GM21423 (cell line): ENCODE data around the gene EPHA2.

ENCODE experiments used
- ATAC-seq: cut with Tn5 transposase; IDR thresholded peaks from one replicate; pipeline ENCODE4 v1.9.1; 2021; ENCODE audit warnings: mild to moderate bottlenecking, moderate library complexity; ENCODE audit not compliant: unreplicated experiment

Gene EPHA2

DNA sequence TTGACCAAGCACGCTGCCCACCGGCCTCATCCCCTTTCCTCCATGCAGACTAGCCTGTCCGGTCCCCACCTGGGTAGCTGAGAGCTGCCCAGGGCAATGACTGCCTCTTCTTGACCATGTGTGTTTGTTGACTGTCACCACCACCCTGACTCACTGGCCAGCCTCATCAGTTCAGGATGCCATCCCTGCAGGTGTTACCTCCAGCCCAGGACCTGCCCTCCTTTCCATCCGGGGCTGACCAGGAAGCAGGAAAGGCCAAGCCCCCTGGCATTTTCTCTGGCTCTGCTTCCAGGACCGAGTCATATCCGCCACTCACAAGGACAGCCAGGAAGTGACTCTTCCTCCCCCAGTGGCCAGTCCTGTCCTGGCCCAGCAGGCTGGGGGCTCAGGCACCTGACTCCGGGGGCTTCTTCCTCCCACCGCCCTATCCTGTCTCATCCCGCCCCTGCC lies 17.1 kb downstream of the EPHA2 start:
- no peak for ATAC-seq

DNA sequence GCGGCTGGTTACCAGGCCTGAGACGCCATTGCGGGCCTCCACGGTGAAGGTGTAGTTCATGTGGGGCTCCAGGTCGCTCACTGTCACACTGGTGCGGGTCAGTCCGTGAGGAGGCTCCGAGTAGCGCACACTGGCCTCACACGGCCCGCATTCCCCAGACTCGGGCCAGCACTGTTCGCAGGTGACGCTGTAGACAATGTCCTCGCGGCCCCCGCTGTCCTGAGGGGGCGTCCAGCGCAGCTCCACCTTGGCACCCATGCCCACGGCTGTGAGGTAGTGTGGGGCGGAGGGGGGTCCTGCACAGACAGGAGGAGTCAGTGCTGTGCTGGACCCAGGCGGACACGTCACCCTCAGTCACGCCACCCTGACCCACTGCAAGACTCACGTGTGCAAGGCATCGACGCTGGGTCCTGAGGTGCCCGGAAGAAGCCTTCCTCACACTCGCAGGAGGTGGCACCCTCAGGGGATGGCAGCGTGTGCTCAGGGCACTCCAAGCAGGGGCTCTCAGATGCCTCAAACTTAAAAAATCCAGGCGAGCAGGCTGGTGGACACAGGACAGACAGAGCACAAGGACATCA lies 17.9 kb downstream of the EPHA2 start:
- ATAC-seq: no peak

DNA sequence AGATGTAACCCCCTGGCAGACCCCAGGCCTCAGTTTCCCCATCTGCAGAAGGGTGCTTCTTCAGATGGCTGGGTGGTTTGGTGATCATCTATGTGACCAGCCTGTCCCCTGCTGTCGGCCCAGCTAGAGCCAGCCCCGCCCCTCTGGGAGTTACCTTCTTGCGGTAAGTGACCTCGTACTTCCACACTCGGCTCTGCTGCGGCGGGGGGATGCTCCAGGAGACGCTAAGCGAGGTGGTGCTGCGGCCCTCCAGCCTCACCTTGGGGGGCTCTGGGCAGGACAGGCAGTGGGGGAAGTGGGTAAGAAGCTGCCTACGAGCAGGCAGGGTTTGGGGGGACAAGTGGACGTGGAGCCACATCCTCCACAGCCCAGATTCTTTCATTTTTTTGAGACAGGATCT lies 20.4 kb downstream of the EPHA2 start:
- no peak for ATAC-seq

DNA sequence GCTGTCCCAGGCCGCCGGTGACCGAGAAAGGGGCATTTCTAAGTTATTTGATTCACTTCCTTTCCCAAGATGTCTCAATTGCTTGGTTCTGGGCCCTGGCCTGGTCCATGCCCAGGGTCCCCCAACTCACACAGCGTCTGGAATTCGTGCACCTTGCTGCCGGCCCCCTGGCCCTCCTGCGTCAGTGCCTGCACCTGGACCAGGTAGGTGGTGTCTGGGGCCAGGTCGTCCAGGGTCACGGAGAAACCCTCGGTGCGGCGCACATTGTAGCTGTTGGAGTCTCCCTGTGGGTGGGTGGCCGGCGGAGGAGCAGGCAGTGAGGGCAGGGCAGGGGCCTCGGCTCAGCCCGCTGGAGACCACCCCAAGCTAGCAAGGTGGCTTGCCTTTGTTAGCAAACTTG lies 21.0 kb downstream of the EPHA2 start:
- ATAC-seq: no peak

DNA sequence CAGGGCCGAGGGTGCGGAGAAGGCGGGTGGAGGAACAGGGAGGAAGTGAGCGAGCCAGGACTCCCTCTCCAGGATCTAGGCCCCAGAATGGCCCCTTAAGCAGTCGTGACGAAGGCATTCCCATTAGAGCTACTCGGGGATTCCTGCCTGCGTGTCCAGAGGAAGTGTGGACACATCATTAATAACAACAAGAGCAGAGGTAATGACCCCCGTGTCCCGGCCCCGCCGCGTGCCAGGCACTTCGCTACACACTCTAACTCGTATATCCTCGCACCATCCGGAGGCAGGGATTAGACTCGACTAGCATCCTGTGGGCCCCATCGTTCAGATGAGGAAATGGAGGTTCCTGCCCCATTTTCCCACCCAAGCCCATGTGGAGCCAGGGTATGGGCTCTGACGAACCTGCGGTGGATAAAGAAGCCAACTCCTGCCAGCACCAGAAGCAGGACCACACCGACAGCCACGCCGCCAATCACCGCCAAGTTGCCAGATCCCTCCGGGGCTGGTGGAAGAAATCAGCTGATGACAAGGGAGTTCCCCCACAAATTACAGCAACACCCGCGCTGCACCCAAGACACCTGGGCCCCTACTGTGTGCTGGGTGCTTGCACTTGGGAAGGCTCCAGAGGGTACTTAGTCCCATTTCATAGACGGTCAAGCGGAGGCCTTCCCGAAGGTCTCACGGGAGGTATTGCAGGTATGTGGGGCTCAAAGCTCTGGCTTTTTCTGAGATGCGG lies 21.6 kb downstream of the EPHA2 start:
- no peak for ATAC-seq

DNA sequence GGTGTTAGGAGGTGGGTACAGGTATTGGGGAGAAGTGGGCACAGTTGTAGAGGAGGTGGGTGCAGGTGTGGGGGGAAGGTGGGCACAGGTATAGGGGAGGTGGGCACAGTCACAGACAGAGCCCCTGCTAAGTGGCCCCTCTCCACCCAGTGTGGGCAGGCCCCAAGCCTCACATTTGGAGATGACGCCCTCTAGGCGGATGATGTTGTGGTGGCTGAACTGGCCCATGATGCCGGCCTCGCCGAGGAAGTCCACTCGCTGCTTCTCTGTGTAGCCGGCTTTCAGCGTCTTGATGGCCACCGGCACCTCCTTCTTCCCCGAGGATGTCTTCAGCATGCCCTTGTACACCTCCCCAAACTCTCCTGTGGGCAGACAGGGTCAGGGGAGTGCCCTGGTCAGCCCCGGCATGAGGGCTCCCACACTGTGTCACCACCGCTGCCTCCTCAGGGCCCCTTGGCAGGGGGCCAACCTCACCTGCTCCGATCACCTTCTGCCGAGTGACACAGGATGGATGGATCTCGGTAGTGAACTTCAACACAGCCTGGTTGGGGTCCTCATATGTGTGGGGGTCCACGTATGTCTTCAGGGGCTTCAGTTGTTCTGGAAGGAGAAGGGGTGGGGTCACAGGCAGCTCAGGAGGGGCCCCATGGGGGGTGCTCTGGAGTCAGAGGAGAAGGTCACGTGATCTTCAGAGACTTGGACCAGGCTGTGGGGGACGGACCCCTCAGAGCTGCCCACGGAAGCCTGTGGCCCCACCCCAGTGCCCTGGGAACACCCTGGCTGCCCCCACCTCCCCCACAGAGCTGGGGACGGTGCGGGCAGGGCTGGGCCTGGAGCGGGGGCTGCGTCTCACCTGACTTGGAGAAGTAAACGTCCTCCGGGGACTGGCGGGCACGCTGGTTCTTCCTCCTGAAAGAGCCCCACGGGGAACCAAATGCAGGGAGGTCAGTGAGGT lies 22.6 kb downstream of the EPHA2 start:
- no peak for ATAC-seq

DNA sequence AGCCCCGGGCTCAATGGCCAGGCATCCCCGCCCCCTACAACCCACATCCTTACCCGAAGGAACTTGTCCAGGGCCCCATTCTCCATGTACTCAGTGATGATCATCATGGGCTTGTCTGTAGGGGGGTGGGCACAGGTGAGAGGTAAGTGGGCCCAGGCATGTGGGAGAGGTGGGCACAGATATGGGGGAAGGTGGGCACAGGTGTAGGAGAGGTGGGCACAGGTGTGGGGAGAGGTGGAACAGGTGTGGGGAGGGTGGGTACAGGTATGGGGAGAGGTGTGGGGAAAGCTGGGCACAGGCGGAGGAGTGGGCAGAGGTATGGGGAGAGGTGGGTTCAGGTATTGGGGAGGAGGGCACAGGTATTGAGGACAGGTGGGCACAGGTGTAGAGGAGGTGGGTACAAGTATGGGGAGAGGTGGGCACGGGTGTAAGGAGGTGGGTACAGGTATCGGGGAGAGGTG lies 23.5 kb downstream of the EPHA2 start:
- ATAC-seq: no peak

DNA sequence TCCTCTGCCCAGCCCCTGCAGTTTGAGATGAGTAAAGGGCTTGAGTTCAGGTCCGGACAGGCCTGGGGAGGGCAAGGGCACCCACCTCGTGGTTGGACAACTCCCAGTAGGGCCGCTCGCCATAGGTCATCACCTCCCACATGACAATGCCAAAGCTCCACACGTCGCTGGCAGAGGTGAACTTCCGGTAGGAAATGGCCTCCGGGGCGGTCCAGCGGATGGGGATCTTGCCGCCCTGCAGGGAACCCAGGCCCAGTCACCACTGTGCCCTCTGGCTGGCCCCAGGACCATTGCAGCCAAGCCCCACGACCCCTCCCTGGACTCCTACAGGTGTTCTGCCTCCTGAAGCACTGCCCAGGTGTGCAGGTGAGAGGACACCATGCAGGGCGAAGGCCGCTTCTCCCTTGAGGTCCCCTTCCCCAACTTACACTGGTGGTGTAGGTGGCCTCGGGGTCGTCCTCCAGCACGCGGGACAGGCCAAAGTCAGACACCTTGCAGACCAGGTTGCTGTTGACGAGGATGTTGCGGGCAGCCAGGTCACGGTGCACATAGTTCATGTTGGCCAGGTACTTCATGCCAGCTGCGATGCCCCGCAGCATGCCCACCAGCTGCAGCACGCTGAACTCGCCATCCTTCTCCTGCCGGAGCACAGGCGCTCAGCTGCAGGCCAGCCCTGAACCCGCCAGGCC lies 24.1 kb downstream of the EPHA2 start:
- ATAC-seq: no peak

DNA sequence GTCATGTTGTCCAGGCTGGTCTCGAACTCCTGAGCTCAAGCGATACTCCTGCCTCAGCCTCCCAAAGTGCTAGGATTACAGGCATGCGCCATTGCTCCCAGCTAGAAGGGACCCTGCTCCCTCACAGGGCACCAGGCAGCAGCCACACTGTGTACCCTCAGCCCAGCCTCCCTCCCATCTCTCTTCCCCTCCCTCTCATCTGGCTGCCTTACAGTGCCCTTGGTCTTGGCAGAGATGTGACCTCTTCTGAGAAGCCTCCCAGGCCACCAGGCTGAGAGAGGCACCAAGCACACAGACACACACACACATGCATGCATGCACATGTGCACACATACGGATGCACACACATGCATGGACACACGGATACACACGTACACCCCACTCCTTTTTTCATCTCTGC lies 25.0 kb downstream of the EPHA2 start:
- no peak for ATAC-seq

DNA sequence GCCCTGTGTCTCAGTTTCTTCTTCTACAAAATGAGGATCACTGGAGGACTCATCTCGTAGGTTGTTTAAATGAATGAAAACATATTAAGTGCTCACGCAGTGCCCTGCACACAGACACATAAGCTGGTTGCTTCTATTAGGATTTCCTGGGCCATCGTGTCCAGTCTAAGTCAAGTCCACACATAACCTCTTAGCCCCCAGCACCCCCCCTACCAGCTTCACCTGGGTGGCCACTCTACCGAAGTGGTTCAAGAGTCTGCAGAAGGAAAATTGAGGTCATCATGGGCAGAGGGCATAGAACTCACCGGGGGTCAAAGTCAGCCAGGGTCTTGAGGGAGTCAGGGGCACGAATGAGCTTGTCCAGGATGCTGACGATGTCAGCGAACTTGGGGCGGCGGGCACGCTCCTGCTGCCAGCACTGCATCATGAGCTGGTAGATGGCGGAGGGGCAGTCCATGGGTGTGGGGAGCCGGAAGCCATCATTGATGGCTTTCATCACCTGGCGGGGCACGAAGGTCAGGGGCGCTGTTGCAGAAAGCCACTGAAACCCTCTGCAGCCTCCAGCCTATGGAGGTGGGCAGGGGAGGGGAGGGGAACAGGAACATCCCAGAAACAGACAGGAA lies 25.8 kb downstream of the EPHA2 start:
- ATAC-seq: no peak

DNA sequence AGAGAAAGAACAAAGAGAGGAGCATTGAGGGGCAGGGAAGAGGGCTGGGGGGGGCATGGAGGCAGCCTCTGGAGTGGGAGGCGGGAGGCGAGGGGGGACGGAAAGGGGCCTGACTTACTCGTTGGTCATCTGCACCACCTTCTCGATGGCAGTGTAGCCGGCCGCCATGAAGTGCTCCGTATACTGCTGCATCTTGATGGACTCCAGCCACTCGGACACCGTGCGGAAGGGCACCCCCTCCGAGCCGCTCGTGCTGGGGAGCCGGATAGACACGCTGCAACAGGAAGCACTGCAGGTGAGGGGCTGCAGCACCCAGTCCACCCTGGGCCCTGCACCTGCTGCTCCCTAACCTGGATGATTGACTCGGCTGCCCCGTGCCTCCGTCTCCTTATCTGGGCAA lies 26.6 kb downstream of the EPHA2 start:
- ATAC-seq: no peak

DNA sequence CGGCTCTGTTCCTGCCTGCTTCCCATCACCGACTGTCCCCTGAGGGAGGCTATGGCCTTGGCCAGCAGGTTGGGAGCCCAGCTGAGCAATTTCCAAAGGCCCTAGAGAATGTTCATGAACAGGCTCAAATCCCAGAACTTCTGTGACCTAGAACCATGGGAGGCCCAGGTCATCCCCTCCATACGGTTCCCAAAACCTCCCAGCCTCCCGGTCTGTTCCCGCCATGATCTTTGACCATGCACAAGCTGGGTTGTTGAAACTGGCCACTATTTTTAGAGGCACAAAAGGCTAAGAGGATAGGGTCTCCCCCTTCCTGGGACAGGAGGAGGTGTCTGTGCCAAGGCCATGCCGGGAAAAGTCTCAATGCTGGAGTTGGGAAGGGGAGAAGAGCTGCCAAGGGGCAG lies 27.5 kb downstream of the EPHA2 start:
- ATAC-seq: no peak

DNA sequence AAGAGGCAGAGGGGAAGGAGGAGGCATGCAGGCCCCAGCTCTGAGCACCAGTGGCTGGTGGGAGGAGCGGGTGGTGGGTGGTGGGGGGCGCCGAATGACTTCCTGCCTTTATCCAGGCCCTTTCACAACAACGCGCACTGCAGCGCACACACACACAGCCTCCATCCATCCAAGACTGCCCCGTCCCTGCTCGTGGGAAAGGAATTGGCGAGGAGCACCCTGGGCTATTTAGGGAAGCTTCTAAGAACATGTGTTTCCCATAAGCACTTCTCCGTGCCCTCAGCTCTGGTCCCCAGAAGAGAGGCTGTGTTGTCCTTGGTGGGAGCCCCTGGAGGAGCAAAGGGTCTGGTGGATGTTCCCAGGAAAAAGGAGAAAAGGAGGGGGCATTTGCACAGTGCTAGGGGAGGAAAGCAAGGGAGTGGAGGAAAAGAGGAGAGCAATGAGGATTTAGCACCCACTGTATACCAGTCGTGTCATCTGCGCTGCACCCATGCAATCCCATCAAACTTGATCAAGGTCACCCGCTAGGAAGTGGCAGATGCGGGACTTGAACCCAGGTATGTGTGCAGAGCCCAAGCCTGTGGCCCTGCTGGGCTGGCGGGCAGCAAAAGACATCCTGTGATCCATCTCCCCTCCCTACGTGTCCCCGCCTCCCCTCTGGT lies 28.1 kb downstream of the EPHA2 start:
- ATAC-seq: no peak

DNA sequence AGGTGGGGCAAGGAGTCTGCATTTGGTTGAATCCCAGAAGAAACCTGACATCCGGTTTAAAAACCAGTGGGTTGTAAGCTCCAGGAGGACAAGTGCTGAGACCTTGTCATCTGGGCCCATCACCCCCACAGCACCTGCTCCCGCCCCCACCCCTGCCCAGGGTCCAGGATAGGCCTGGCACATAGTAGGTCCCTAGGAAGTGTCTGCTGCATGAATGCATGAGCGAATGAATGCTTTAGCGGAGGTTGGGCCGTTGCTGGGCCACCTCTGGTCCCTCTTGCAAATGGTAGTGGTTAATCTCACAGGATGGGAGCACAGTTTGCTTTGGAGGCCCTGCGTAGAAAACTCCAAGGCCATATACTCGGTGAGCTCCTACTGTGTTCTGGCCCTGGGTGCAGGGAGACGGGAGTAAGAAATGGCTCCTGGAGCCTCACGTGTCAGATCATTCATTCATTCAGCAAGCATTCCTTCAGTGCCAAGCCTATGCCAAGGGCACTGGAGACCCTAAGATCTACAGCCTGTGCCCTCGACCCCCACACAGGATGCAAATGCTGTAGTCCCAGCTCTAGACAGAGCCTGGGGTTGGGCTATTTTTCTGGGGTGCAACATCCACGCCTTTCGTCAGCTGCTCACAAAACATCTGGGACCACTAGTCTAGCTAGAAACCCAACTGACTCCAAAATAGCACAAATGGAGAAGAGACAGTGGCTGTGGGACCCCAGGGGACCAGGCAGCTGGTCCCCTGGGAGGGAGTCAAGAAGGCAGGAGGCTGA lies 28.9 kb downstream of the EPHA2 start:
- no peak for ATAC-seq

DNA sequence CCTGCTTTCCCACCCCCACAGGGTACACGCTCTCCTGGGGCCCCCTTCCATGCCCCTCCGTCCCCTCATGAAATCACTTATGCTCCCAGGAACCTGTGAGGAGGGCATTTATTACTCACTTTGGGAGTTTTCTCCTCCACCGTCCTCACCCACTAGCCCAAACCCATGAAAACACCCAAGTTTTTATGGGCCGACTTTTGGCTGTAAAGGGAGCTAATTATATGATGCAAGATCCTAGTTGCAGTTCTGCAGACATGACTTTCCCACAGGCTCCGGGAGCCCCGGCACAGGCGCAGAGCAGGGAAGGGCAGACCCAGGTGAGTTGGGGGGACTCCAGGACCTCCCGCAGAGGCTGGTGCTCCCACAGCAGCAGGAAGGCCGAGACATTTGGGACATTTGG lies 29.7 kb downstream of the EPHA2 start:
- no peak for ATAC-seq

DNA sequence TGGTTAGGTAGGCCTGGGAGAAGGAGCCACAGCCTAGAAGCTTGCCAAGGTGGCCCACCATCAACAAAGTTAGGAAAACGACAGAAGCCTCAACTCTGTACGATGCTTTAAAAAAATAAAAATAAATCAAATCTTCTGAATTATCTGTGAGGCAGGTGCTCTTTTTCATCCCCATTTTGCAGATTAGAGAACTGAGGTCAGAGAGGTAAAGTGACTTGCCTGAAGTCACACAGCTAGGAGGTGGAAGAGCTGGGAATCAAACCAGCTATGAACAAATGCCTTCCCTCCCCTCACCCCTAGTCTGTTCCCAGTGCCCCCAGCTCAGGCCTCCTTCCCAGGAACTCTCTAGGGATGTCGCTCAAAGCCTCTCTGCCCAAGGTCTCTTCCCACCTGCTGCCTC lies 30.4 kb downstream of the EPHA2 start:
- no peak for ATAC-seq

DNA sequence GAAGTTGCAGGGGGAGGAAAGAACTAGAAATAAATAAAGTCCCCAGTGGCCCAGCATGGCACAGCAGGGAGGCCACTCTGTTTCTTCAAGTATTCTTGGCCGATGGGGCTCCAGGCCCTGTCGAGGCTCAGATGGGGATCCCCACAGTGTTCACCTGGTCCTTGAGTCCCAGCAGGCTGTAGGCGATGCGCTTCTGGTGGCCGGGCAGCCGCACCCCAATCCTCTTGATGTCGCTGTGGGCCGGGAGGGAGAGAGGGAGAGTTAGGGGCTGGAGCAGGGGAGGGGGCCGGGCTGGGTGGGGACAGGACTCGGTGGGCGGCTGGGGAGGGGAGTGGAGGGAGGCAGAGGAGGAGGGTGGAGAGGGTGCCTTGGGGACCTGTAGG lies 30.8 kb downstream of the EPHA2 start:
- no peak for ATAC-seq

DNA sequence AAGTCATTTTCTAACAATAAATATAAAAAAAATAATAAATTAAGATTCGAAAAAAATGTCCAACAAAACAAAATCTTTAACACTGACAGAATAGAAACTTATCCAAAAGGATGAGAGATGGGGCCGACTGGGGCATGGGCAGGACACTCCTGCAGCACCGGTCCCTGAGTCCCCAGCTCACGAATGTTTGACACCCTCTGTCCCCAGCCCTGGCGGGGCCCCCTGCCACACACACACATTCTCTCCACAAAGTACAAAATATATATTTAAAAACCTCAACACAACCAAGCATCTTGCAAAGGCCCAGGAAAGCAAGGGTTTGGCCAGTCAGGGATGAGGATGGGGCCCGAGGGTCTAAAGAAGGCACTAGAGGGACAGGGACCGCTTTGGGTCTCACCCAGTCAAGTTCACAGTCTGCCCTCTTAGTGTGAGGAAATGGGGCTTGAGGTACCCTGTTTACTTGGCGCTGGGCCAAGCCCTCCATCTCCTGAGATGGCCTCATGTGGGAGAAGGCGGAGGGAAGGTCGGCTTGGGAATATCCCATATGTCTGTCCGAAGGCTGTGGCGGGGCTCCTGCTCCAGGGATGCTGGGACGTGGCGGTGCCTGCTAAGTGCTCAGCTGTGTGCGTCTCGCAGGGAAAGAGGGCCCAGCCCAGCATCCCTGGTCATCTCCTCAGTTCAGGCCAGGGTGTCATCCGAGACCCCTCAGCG lies 31.3 kb downstream of the EPHA2 start:
- no peak for ATAC-seq

DNA sequence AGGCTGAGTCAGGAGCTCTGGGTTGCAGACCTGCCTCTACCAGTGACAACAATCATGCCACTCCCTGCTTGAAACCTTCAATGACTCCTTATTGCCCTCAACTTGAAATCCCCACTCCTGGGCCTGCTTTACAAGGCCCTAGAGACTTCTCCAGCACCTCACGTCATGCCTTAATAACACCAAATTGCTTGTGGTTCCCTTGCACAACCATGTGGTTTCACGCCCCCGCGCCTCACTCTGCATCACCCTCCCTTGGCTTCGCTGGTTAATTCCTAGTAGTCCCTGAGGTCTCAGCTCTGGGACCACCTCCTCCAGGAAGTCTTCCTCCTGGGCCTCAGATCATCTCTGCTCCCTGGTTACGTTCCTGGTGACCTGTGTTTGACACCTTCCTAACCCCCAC lies 33.0 kb downstream of the EPHA2 start:
- ATAC-seq: no peak
